SK-N-SH (cell line): Measurements from ENCODE around the gene CATSPERZ. TPM values are rescaled to one million over a fixed set of nuclear protein-coding genes. Genes with fewer than 3 reads are reported as not detected.

Experiments used
- CTCF ChIA-PET: fragments of 300-600, 350-600 bp; formaldehyde crosslinking; extraction: SDS; loops from one replicate; lab custom pipeline; 2021; lab: Yijun Ruan, JAX
- POLR2A ChIA-PET: fragments of 350-600 bp; sonication (Branson Sonifier 250); formaldehyde crosslinking; extraction: SDS; loops from one replicate; lab custom pipeline; 2020; ENCODE audit warnings: antibody characterized with exemption, inconsistent platforms; lab: Yijun Ruan, JAX
- DNase-seq: peaks from one replicate; pipeline ENCODE4 v3.0.0; 2012
- H2AFZ ChIP-seq: fragments of 200-600 bp; sonication (generic); 2 replicates; pipeline ENCODE4 v1.8.1; 2016; ENCODE audit warnings: antibody characterized with exemption, mild to moderate bottlenecking, low read depth
- H3F3A ChIP-seq: fragments of 200-600 bp; sonication (generic); replicated peaks from 2 replicates; pipeline ENCODE3; 2016; ENCODE audit warnings: antibody characterized with exemption, mild to moderate bottlenecking; ENCODE audit not compliant: insufficient read depth
- H3K27ac ChIP-seq, 2 experiments: fragments of 200-500 bp in 1 of 2; fragments of 200-600 bp in 1 of 2; sonication (Bioruptor generic) in 1 of 2; sonication (generic), shearing (Covaris generic) in 1 of 2; 2 replicates each; pipeline versions ENCODE4 v1.5.1 to v1.6.1; 2014 to 2016; ENCODE audit warnings: low read depth in 2 of 2, inconsistent platforms in 1 of 2, low read length in 1 of 2, mild to moderate bottlenecking in 1 of 2, mixed read lengths in 1 of 2
- H3K27me3 ChIP-seq: fragments of 200-600 bp; sonication (generic), shearing (Covaris generic); 2 replicates; pipeline ENCODE4 v1.6.1; 2016; ENCODE audit warnings: mixed run types; ENCODE audit not compliant: insufficient read depth
- H3K36me3 ChIP-seq, 2 experiments: fragments of 200-500 bp in 1 of 2; fragments of 200-600 bp in 1 of 2; sonication (Bioruptor generic) in 1 of 2; sonication (generic) in 1 of 2; replicated peaks in 1 of 2; 2 replicates each; pipeline versions ENCODE3 to v1.5.1; 2014 to 2016; ENCODE audit warnings: low read length in 1 of 2, mild to moderate bottlenecking in 1 of 2; ENCODE audit not compliant: insufficient read depth in 2 of 2, control insufficient read depth in 1 of 2
- H3K4me1 ChIP-seq, 2 experiments: fragments of 200-500 bp in 1 of 2; fragments of 200-600 bp in 1 of 2; sonication (Bioruptor generic) in 1 of 2; sonication (generic), shearing (Covaris generic) in 1 of 2; 2 replicates each; pipeline versions ENCODE4 v1.5.1 to v1.6.1; 2014 to 2016; ENCODE audit warnings: low read depth in 1 of 2, low read length in 1 of 2, mixed run types in 1 of 2; ENCODE audit not compliant: insufficient read depth in 2 of 2, control insufficient read depth in 1 of 2
- H3K4me2 ChIP-seq: fragments of 200-600 bp; sonication (generic), shearing (Covaris generic); 2 replicates; pipeline ENCODE4 v1.6.1; 2017; ENCODE audit warnings: mixed run types
- H3K4me3 ChIP-seq, 2 experiments: fragments of 200-500 bp in 1 of 2; fragments of 200-600 bp in 1 of 2; sonication (Bioruptor generic) in 1 of 2; sonication (generic), shearing (Covaris generic) in 1 of 2; 2 replicates each; pipeline versions ENCODE4 v1.5.1 to v1.8.1; 2014 to 2016; ENCODE audit warnings: low read depth in 2 of 2, inconsistent platforms in 1 of 2, low read length in 1 of 2, mild to moderate bottlenecking in 1 of 2, mixed read lengths in 1 of 2, moderate library complexity in 1 of 2
- H3K79me2 ChIP-seq: fragments of 200-600 bp; sonication (generic); 2 replicates; pipeline ENCODE4 v1.8.1; 2017; ENCODE audit warnings: mild to moderate bottlenecking; ENCODE audit not compliant: insufficient read depth
- H3K9ac ChIP-seq: fragments of 200-600 bp; sonication (generic); 2 replicates; pipeline ENCODE4 v1.6.1; 2017; ENCODE audit warnings: mixed run types
- H3K9me2 ChIP-seq: fragments of 200-600 bp; sonication (generic); 2 replicates; pipeline ENCODE4 v1.6.1; 2017; ENCODE audit warnings: mixed run types
- H3K9me3 ChIP-seq: fragments of 200-600 bp; sonication (generic); 2 replicates; pipeline ENCODE4 v1.6.1; 2017; ENCODE audit warnings: mixed run types, mild to moderate bottlenecking, moderate library complexity
- H4K20me1 ChIP-seq: fragments of 200-600 bp; sonication (generic); 2 replicates; pipeline ENCODE4 v1.6.1; 2017; ENCODE audit warnings: mild to moderate bottlenecking, mixed run types; ENCODE audit not compliant: insufficient read depth
- CTCF ChIP-seq: fragments of 200-600 bp; sonication (generic); IDR thresholded peaks from 2 replicates; pipeline ENCODE4 v1.6.1; 2017; ENCODE audit warnings: antibody characterized with exemption, mild to moderate bottlenecking, moderate library complexity
- EP300 ChIP-seq, 2 experiments: IDR thresholded peaks; 2 replicates each; pipeline versions ENCODE4 v1.4.0 to v1.6.1; 2012; ENCODE audit warnings: borderline replicate concordance in 1 of 2, low read depth in 1 of 2, low read length in 1 of 2
- EZH2phosphoT487 ChIP-seq: fragments of 200-600 bp; sonication (generic); IDR thresholded peaks from 2 replicates; pipeline ENCODE4 v1.6.1; 2017; ENCODE audit warnings: low read depth, mixed run types, mild to moderate bottlenecking, antibody characterized with exemption, moderate library complexity, borderline replicate concordance
- FOSL2 ChIP-seq: IDR thresholded peaks from 2 replicates; pipeline ENCODE4 v1.4.0; 2012; ENCODE audit warnings: low read depth, mild to moderate bottlenecking, moderate library complexity, borderline replicate concordance
- FOXJ3 ChIP-seq: sonication (generic); formaldehyde crosslinking; IDR thresholded peaks from 2 replicates; pipeline ENCODE4 v1.5.1; 2020; ENCODE audit warnings: mild to moderate bottlenecking, missing genetic modification reagents
- FOXM1 ChIP-seq: IDR thresholded peaks from 2 replicates; pipeline ENCODE4 v1.4.0; 2012; ENCODE audit warnings: low read depth, mild to moderate bottlenecking
- GABPA ChIP-seq: IDR thresholded peaks from 2 replicates; pipeline ENCODE4 v1.4.0; 2012; ENCODE audit warnings: low read depth, mild to moderate bottlenecking
- GATA2 ChIP-seq: sonication (generic); formaldehyde crosslinking; IDR thresholded peaks from 2 replicates; pipeline ENCODE4 v1.5.0; 2020; ENCODE audit warnings: mild to moderate bottlenecking, missing genetic modification reagents
- JUND ChIP-seq: IDR thresholded peaks from 2 replicates; pipeline ENCODE4 v1.4.0; 2012
- MAX ChIP-seq: IDR thresholded peaks from 2 replicates; pipeline ENCODE4 v1.4.0; 2012; ENCODE audit warnings: low read depth
- MEF2A ChIP-seq: IDR thresholded peaks from 2 replicates; pipeline ENCODE4 v1.4.0; 2012; ENCODE audit warnings: low read depth, borderline replicate concordance
- MXI1 ChIP-seq: IDR thresholded peaks from 2 replicates; pipeline ENCODE4 v1.6.1; 2012; ENCODE audit warnings: mild to moderate bottlenecking, low read depth, low read length, improper control_type of control experiment
- POLR2AphosphoS5 ChIP-seq: IDR thresholded peaks from 2 replicates; pipeline ENCODE4 v1.6.1; 2012; ENCODE audit warnings: low read depth, low read length
- RAD21 ChIP-seq: IDR thresholded peaks from 2 replicates; pipeline ENCODE4 v1.6.1; 2012; ENCODE audit warnings: mild to moderate bottlenecking, low read length
- RCOR1 ChIP-seq: fragments of 150-350 bp; IDR thresholded peaks from 2 replicates; pipeline ENCODE4 v1.6.1; 2017; ENCODE audit warnings: antibody characterized with exemption, low read length
- SIN3A ChIP-seq: IDR thresholded peaks from 2 replicates; pipeline ENCODE4 v1.6.1; 2012; ENCODE audit warnings: low read depth, mild to moderate bottlenecking, low read length, moderate library complexity, borderline replicate concordance
- TEAD4 ChIP-seq: IDR thresholded peaks from 2 replicates; pipeline ENCODE4 v1.4.0; 2012; ENCODE audit warnings: mild to moderate bottlenecking, borderline replicate concordance; ENCODE audit not compliant: insufficient read depth
- WGBS: methylation state at CpG from one replicate; pipeline ENCODE4 v1.1.6; 2017; ENCODE audit warnings: low lambda C conversion rate; 5-methylcytosine and 5-hydroxymethylcytosine counted together
- polyA plus RNA-seq, 3 experiments: library from polyadenylated mRNA; depleted of rRNA; stranded (reverse); fragments of >200 nt; gene quantifications; 2 replicates each; pipeline ENCODE4 v1.2.3, GENCODE V29; 2012
- TF ChIP-seq, protein P1 (sequence below): fragments of 150-350 bp; IDR thresholded peaks from 2 replicates; pipeline ENCODE4 v1.6.1; 2017; ENCODE audit warnings: antibody characterized with exemption, low read length, low read depth, borderline replicate concordance
- TF ChIP-seq, protein P2 (sequence below): IDR thresholded peaks from 2 replicates; pipeline ENCODE4 v1.6.1; 2012; ENCODE audit warnings: mild to moderate bottlenecking, low read depth, low read length, moderate library complexity
- TF ChIP-seq, protein P3 (sequence below): fragments of 150-350 bp; IDR thresholded peaks from 2 replicates; pipeline ENCODE4 v1.6.1; 2016; ENCODE audit warnings: mild to moderate bottlenecking, low read depth, low read length

The CATSPERZ gene
- polyA plus RNA-seq, 1 of the 3 experiments (the other 2 are of a cell fraction): 0.54 TPM

DNA sequence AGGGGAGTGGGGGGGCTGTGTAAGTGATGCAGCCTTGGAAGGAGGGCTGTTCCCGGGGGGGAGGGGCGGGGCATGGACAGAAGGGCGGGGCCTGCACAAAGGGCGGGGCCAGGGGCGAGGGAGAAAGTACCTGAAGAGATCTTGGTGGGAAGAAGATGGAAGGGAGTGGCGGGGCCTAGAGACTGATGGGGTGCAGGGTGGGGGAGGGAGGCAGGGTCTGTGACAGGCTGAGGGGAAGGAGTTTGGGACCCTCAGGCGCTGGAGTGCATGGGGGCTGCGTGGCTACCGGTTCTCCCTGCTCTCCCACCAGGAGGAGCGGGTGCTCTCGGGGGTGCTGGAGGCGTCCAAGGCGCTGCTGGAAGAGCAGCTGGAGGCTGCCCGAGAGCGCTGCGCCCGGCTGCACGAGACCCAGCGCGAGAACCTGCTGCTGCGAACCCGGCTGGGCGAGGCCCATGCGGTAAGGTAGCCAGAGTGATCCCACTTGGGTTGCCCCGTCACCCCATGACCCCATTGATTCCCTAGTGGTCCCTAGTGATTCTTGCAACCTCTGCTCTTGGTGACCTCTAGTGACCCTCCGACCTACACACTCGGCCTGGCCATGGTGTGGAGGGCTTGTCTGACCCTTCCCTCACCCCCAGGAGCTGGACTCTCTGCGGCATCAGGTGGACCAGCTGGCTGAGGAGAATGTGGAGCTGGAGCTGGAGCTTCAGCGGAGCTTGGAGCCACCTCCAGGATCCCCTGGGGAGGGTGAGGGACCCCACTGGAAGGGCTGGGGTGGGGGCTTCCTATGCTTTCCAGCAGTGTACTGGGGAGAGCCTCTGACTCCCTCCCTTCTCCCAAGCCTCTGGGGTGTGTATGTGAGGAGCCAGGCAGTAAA is 42.9 kb downstream of the CATSPERZ start:
- DNase-seq: peak; percentile 68
- 86% methylated on average over 23 of the region's 29 CpGs for WGBS
- Histone ChIP-seq H3K4me2 (no peak overlapping the region), H3K27ac (no peak overlapping the region), H3K9me3 (no peaks in the 10 kb centered on the region), H2AFZ (no peak overlapping the region), H3K4me1 (no peaks in the 10 kb centered on the region), H3K79me2 (no peaks in the 10 kb centered on the region), H3K9ac (no peak overlapping the region), H4K20me1 (no peaks in the 10 kb centered on the region), H3K27me3 (no peaks in the 10 kb centered on the region), H3K4me3 (no peak overlapping the region), H3K9me2 (no peaks in the 10 kb centered on the region), H3F3A (peaks cover 2% of the 10 kb centered on the region), H3K36me3 (no peaks in the 10 kb centered on the region)
- ChIA-PET POLR2A (interaction anchor here (0.6 kb wide), 1 partner anchor 24 kb away, joined by 3 read pairs; no protein-coding TSS in a partner anchor), CTCF (interaction anchor here (2.3 to 5.7 kb wide), 2 partner anchors 12 to 39 kb away, joined by 7 to 42 read pairs; partner anchors contain the start of gene ESRRA)
- TF ChIP-seq, protein P1, sequence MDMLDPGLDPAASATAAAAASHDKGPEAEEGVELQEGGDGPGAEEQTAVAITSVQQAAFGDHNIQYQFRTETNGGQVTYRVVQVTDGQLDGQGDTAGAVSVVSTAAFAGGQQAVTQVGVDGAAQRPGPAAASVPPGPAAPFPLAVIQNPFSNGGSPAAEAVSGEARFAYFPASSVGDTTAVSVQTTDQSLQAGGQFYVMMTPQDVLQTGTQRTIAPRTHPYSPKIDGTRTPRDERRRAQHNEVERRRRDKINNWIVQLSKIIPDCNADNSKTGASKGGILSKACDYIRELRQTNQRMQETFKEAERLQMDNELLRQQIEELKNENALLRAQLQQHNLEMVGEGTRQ: no peak
- TF ChIP-seq FOSL2: no peak
- TF ChIP-seq FOXJ3: no peak
- TF ChIP-seq GABPA: no peak
- no peak for TF ChIP-seq CTCF
- no peak for TF ChIP-seq EP300 (IDR thresholded peaks at IDR 0.05; ENCODE audit: borderline replicate concordance in 1 of 2, low read depth in 1 of 2, low read length in 1 of 2)
- no peak for TF ChIP-seq MAX
- TF ChIP-seq EZH2phosphoT487: no peak
- TF ChIP-seq, protein P2, sequence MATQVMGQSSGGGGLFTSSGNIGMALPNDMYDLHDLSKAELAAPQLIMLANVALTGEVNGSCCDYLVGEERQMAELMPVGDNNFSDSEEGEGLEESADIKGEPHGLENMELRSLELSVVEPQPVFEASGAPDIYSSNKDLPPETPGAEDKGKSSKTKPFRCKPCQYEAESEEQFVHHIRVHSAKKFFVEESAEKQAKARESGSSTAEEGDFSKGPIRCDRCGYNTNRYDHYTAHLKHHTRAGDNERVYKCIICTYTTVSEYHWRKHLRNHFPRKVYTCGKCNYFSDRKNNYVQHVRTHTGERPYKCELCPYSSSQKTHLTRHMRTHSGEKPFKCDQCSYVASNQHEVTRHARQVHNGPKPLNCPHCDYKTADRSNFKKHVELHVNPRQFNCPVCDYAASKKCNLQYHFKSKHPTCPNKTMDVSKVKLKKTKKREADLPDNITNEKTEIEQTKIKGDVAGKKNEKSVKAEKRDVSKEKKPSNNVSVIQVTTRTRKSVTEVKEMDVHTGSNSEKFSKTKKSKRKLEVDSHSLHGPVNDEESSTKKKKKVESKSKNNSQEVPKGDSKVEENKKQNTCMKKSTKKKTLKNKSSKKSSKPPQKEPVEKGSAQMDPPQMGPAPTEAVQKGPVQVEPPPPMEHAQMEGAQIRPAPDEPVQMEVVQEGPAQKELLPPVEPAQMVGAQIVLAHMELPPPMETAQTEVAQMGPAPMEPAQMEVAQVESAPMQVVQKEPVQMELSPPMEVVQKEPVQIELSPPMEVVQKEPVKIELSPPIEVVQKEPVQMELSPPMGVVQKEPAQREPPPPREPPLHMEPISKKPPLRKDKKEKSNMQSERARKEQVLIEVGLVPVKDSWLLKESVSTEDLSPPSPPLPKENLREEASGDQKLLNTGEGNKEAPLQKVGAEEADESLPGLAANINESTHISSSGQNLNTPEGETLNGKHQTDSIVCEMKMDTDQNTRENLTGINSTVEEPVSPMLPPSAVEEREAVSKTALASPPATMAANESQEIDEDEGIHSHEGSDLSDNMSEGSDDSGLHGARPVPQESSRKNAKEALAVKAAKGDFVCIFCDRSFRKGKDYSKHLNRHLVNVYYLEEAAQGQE: no peak
- TF ChIP-seq FOXM1: no peak
- TF ChIP-seq TEAD4: no peak
- TF ChIP-seq RCOR1: no peak
- TF ChIP-seq SIN3A: no peak
- TF ChIP-seq, protein P3, sequence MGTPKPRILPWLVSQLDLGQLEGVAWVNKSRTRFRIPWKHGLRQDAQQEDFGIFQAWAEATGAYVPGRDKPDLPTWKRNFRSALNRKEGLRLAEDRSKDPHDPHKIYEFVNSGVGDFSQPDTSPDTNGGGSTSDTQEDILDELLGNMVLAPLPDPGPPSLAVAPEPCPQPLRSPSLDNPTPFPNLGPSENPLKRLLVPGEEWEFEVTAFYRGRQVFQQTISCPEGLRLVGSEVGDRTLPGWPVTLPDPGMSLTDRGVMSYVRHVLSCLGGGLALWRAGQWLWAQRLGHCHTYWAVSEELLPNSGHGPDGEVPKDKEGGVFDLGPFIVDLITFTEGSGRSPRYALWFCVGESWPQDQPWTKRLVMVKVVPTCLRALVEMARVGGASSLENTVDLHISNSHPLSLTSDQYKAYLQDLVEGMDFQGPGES: no peak
- no peak for TF ChIP-seq GATA2
- no peak for TF ChIP-seq MXI1
- no peak for TF ChIP-seq RAD21
- TF ChIP-seq POLR2AphosphoS5: no peak
- TF ChIP-seq MEF2A: no peak
- TF ChIP-seq JUND: no peak
